ENCODE data around the gene TXK. TPM values are rescaled to one million over a fixed set of nuclear protein-coding genes. Genes with fewer than 3 reads are reported as not detected.

TXK gene
- total RNA-seq, 1 experiment from 2014 or later: 0.39 TPM

DNA sequence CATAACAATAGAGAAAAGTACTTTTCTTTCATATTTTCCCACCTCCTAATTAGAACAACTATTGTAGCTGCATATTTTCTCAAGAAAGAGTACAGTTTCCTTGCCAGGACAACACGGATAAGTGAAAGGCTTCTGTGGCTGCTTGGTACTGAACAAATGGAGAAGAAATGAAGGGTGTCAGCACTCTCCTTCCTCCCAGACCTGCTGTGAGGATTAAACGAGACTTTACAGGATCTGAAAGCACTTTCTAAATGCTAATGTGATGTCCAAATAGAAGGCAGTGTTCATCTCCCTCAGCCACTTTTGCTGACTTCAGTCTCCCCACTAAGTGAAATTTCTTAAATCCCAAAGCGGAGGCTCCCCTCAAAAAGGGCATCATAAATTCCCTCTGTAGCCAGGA is 103.6 kb downstream of the TXK start:
- no peaks in the 10 kb centered on the region for H3K9me3 ChIP-seq (ENCODE audit: control insufficient read depth, low read depth, low read length)
- H3T11ph ChIP-seq (ENCODE audit: low read length): no peak overlapping the region
- H3K79me2 ChIP-seq (ENCODE audit: insufficient read depth, low read length): no peaks in the 10 kb centered on the region
- no peak overlapping the region for H2BK15ac ChIP-seq (ENCODE audit: low read depth, low read length)
- H3K9ac ChIP-seq (ENCODE audit: extremely low read depth, insufficient read length, low read length): no peak overlapping the region
- H3K23me2 ChIP-seq (ENCODE audit: insufficient read length, low read depth, low read length, poor library complexity, severe bottlenecking): no peaks in the 10 kb centered on the region
- Mint-ChIP-seq H3K4me3 (0 out of 5 replicates have a peak overlapping the region, but pooled peaks of 1 of the 2 experiments have one; percentile 12), H3K4me1 (peaks cover 33 to 46% of the 10 kb centered on the region in 2 experiments), H3K27me3 (ENCODE audit: low read depth) (no peaks in the 10 kb centered on the region), H3K27ac (peak overlapping the region in 2 of 3 experiments; percentile 71 to 85; a peak in 5 of 7 replicates), H3K9me3 (peaks cover 0 to 2% of the 10 kb centered on the region in 2 experiments; a peak in 2 of 5 replicates), H3K36me3 (ENCODE audit: insufficient read depth in 1 of 3, low read depth in 3 of 3) (peaks cover 16 to 42% (median 31%) of the 10 kb centered on the region in 3 experiments)
- H4K5ac ChIP-seq (ENCODE audit: insufficient read length, low read depth, low read length): no peak overlapping the region
- no peaks in the 10 kb centered on the region for H4K20me1 ChIP-seq (ENCODE audit: control insufficient read depth, insufficient read depth, insufficient read length)
- H3K23ac ChIP-seq (ENCODE audit: insufficient read length, low read depth, low read length): no peak overlapping the region
- no peak overlapping the region for H2BK120ac ChIP-seq (ENCODE audit: low read depth, low read length, poor library complexity, severe bottlenecking)
- H4K91ac ChIP-seq (ENCODE audit: insufficient read length, low read depth, low read length): no peak overlapping the region
- no peak overlapping the region for H3K4me2 ChIP-seq (ENCODE audit: insufficient read depth, insufficient read length, low read length)
- H3K56ac ChIP-seq (ENCODE audit: insufficient read length, low read depth, low read length): no peak overlapping the region
- no CpG with 5 or more reads among the region's 3 CpGs for WGBS (ENCODE audit: extremely low coverage, insufficient read length, low lambda C conversion rate)
- H2AFZ ChIP-seq (ENCODE audit: low read length): no peak overlapping the region
- TF ChIP-seq, protein P1, sequence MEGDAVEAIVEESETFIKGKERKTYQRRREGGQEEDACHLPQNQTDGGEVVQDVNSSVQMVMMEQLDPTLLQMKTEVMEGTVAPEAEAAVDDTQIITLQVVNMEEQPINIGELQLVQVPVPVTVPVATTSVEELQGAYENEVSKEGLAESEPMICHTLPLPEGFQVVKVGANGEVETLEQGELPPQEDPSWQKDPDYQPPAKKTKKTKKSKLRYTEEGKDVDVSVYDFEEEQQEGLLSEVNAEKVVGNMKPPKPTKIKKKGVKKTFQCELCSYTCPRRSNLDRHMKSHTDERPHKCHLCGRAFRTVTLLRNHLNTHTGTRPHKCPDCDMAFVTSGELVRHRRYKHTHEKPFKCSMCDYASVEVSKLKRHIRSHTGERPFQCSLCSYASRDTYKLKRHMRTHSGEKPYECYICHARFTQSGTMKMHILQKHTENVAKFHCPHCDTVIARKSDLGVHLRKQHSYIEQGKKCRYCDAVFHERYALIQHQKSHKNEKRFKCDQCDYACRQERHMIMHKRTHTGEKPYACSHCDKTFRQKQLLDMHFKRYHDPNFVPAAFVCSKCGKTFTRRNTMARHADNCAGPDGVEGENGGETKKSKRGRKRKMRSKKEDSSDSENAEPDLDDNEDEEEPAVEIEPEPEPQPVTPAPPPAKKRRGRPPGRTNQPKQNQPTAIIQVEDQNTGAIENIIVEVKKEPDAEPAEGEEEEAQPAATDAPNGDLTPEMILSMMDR (conservative IDR thresholded peaks at IDR 0.05): no peak
- H2BK12ac ChIP-seq (ENCODE audit: insufficient read length, low read depth, low read length): no peak overlapping the region
- no peak overlapping the region for H3K18ac ChIP-seq (ENCODE audit: insufficient read length, low read depth, low read length)
- H3K27ac ChIP-seq (ENCODE audit: insufficient read length, low read depth, low read length): no peak overlapping the region
- no peak overlapping the region for H2BK20ac ChIP-seq (ENCODE audit: low read depth, low read length, poor library complexity, severe bottlenecking)
- no peaks in the 10 kb centered on the region for H3K79me1 ChIP-seq (ENCODE audit: insufficient read depth, low read depth, low read length, poor library complexity, severe bottlenecking)
- H2AK5ac ChIP-seq (ENCODE audit: insufficient read length, low read length): no peak overlapping the region
- no peak overlapping the region for H3K4ac ChIP-seq (ENCODE audit: low read depth, low read length)
- H4K8ac ChIP-seq (replicated peaks; ENCODE audit: insufficient read length, low read depth, low read length): no peak overlapping the region
- no peak for DNase-seq
- peaks cover 4% of the 10 kb centered on the region; the same call in 1 of the 2 replicates for H3K4me1 ChIP-seq (ENCODE audit: insufficient read depth, low read length)
- H3K14ac ChIP-seq (ENCODE audit: insufficient read depth, low read length): no peak overlapping the region
- H3K27me3 ChIP-seq (ENCODE audit: insufficient read depth, low read length): no peaks in the 10 kb centered on the region
- no peak overlapping the region for H2BK5ac ChIP-seq (ENCODE audit: insufficient read length, low read length)

All from H9 (cell line).